Osteocyte (in vitro differentiated cells): ENCODE measurements around the gene FLOT2. TPM values are rescaled to one million over a fixed set of nuclear protein-coding genes. Genes with fewer than 3 reads are reported as not detected.
"Not testable (repeated sequence)": the region's sequence is repeated elsewhere in the genome, so short reads cannot be mapped to it uniquely, and the experiment has no call there.

Source experiments
- DNase-seq: peaks from one replicate; pipeline ENCODE4 v3.0.0; 2021; ENCODE audit warnings: mixed read lengths; ENCODE audit not compliant: unreplicated experiment; ENCODE audit errors: extremely low spot score
- H3K27ac Mint-ChIP-seq: one replicate; pipeline ENCODE4 v1.8.0; 2021; ENCODE audit warnings: mild to moderate bottlenecking, mixed read lengths; ENCODE audit not compliant: unreplicated experiment
- H3K27me3 Mint-ChIP-seq: one replicate; pipeline ENCODE4 v1.8.0; 2021; ENCODE audit warnings: mixed read lengths; ENCODE audit not compliant: unreplicated experiment
- H3K36me3 Mint-ChIP-seq: one replicate; pipeline ENCODE4 v1.8.0; 2021; ENCODE audit warnings: mixed read lengths; ENCODE audit not compliant: unreplicated experiment
- H3K4me1 Mint-ChIP-seq: one replicate; pipeline ENCODE4 v1.8.0; 2021; ENCODE audit warnings: mixed read lengths; ENCODE audit not compliant: unreplicated experiment
- H3K4me3 Mint-ChIP-seq: one replicate; pipeline ENCODE4 v1.8.0; 2021; ENCODE audit warnings: mild to moderate bottlenecking, moderate library complexity, mixed read lengths; ENCODE audit not compliant: unreplicated experiment
- H3K9me3 Mint-ChIP-seq: one replicate; pipeline ENCODE4 v1.8.0; 2021; ENCODE audit warnings: mixed read lengths; ENCODE audit not compliant: unreplicated experiment
- total RNA-seq: library from RNA; stranded (reverse); gene quantifications from 2 replicates; pipeline ENCODE4 v1.2.1, GENCODE V29; 2021
- TF ChIP-seq, protein P1 (sequence below): fragments of 200-600 bp; sonication (generic); IDR thresholded peaks from 2 replicates; pipeline ENCODE4 v1.5.0; 2021; ENCODE audit warnings: antibody characterized with exemption, mild to moderate bottlenecking, moderate library complexity

Gene FLOT2
- total RNA-seq, 1 donor from 2014 or later = 95.8 TPM

DNA sequence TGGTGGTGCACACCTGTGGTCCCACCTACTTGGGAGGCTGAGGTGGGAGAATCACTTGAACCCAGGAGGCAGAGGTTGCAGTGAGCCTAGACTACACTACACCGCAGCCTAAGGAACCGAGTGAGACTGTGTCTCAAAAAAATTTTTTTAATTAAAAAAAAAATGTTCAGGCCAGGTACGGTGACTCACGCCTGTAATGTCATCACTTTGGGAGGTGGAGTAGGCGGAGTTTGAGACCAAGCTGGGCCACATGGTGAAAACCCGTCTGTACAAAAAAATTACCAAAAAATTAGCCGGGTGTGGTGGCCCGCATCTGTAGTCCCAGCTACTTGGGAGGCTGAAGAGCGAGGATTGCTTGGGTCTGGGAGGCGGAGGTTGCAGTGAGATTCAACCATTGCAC, 51.3 kb downstream of the FLOT2 start:
- TF ChIP-seq, protein P1, sequence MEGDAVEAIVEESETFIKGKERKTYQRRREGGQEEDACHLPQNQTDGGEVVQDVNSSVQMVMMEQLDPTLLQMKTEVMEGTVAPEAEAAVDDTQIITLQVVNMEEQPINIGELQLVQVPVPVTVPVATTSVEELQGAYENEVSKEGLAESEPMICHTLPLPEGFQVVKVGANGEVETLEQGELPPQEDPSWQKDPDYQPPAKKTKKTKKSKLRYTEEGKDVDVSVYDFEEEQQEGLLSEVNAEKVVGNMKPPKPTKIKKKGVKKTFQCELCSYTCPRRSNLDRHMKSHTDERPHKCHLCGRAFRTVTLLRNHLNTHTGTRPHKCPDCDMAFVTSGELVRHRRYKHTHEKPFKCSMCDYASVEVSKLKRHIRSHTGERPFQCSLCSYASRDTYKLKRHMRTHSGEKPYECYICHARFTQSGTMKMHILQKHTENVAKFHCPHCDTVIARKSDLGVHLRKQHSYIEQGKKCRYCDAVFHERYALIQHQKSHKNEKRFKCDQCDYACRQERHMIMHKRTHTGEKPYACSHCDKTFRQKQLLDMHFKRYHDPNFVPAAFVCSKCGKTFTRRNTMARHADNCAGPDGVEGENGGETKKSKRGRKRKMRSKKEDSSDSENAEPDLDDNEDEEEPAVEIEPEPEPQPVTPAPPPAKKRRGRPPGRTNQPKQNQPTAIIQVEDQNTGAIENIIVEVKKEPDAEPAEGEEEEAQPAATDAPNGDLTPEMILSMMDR = no peak
- no peaks in the 10 kb centered on the region for H3K9me3 Mint-ChIP-seq
- no peaks in the 10 kb centered on the region for H3K27me3 Mint-ChIP-seq
- H3K4me3 Mint-ChIP-seq = no peak overlapping the region
- H3K36me3 Mint-ChIP-seq = no peaks in the 10 kb centered on the region
- H3K27ac Mint-ChIP-seq = no peak overlapping the region
- DNase-seq = no peak
- H3K4me1 Mint-ChIP-seq = peaks cover 15% of the 10 kb centered on the region

DNA sequence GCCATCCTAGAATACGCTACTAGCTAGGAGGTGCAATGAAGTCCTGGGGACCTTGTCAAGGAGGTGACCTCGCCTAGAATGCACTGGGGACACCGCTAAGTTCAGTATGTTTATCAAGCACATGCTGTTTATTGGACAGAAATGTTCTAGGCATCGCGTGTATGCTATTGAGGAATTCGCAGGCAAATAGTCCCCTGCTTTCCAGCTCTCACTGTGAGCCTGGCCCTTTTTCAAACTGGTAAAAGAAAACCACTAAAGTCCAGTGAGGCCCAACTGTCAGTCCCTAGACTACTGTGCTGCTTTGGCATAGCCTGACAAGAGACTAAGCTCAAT, 53.8 kb downstream of the FLOT2 start:
- no peak overlapping the region for H3K27ac Mint-ChIP-seq
- H3K36me3 Mint-ChIP-seq = no peaks in the 10 kb centered on the region
- H3K27me3 Mint-ChIP-seq = no peaks in the 10 kb centered on the region
- DNase-seq = no peak
- H3K4me3 Mint-ChIP-seq = peak overlapping the region; percentile 50
- TF ChIP-seq, protein P1 = no peak
- H3K9me3 Mint-ChIP-seq = no peaks in the 10 kb centered on the region
- H3K4me1 Mint-ChIP-seq = peaks cover 32% of the 10 kb centered on the region

GRCh38 chr17:28842282-28843012, 55.1 kb downstream of the FLOT2 start, which contains the start of gene FAM222B:
FAM222B (minus strand) TSS chr17:28842790; CDS start chr17:28766667, 76,123 bp downstream.
- Mint-ChIP-seq H3K27ac (peak within 1 kb of the TSS; percentile 85), H3K4me3 (peak within 1 kb of the TSS; percentile 98), H3K36me3 (no peaks in the 10 kb centered on the region), H3K9me3 (no peaks in the 10 kb centered on the region), H3K27me3 (no peaks in the 10 kb centered on the region), H3K4me1 (peaks cover 34% of the 10 kb centered on the region)
- DNase-seq = peak; percentile 96
- TF ChIP-seq, protein P1 = no peak

DNA sequence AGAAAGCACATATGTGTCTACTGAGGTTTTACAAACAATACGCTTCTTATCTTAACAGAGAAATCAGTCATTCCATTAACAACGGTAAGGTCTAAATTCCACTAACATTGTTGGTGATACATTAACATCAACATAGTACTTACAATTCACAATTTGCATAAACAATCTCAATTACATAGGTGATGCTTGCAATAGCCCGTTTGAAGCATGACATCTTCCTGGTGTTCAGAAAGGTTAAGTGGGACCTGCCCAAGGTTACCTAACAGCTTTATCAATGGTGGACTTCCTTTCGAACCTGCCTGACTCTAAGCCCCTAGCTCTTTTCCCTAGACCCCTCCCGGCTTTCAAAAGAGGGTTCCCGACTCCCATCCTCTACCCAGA, 55.6 kb downstream of the FLOT2 start:
- peak overlapping the region; percentile 85 for H3K27ac Mint-ChIP-seq
- H3K36me3 Mint-ChIP-seq = no peaks in the 10 kb centered on the region
- H3K4me1 Mint-ChIP-seq = peaks cover 34% of the 10 kb centered on the region
- peak overlapping the region; percentile 98 for H3K4me3 Mint-ChIP-seq
- TF ChIP-seq, protein P1 = no peak
- no peaks in the 10 kb centered on the region for H3K9me3 Mint-ChIP-seq
- no peaks in the 10 kb centered on the region for H3K27me3 Mint-ChIP-seq
- no peak for DNase-seq

DNA sequence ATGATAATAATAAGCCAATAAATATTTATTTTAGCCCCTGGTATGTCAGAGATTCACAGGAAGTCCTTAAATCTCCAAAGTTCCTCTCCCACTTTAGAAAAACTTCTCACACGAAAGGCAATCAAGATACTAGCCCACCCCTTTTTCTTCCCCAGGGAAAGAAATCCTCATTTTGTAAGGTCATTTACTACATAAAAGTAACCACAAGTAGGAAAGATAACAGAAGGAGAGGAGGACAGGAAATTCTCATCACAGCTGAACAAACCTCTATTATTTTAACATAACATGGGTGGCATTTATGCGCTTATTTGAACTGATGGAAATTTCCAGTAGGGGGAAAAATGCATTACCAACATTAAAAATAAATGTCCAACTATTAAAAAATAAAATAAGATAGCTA, 58.3 kb downstream of the FLOT2 start:
- H3K4me3 Mint-ChIP-seq = peak overlapping the region; percentile 49
- H3K4me1 Mint-ChIP-seq = peaks cover 34% of the 10 kb centered on the region
- H3K36me3 Mint-ChIP-seq = peaks cover 2% of the 10 kb centered on the region
- TF ChIP-seq, protein P1 = no peak
- DNase-seq = no peak
- H3K9me3 Mint-ChIP-seq = no peaks in the 10 kb centered on the region
- peak overlapping the region; percentile 85 for H3K27ac Mint-ChIP-seq
- H3K27me3 Mint-ChIP-seq = no peaks in the 10 kb centered on the region

DNA sequence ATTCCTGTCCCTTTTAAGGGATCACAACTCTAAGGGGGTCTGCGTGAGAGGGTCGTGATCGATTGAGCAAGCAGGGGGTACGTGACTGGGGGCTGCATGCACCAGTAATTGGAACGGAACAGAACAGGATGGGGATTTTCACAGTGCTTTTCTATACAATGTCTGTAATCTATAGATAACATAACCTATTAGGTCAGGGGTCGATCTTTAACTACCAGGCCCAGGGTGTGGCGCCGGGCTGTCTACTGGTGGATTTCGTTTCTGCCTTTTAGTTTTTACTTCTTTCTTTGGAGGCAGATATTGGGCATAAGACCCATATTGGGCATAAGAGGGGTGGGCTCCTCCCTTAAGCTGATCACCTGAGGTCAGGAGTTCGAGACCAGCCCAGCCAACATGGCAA, 61.0 kb downstream of the FLOT2 start:
- not testable (repeated sequence) for H3K27ac Mint-ChIP-seq, H3K27me3 Mint-ChIP-seq, DNase-seq, H3K4me3 Mint-ChIP-seq, H3K9me3 Mint-ChIP-seq
- H3K36me3 Mint-ChIP-seq = peaks cover 10% of the 10 kb centered on the region
- H3K4me1 Mint-ChIP-seq = peaks cover 23% of the 10 kb centered on the region
